Measurements from ENCODE around the gene TSPAN13.

TSPAN13 gene

GRCh38 chr7:16738011-16738688 is 15.4 kb upstream of the TSPAN13 start:
- DNase-seq (ENCODE audit: insufficient read length, low spot score) (no peak), FAIRE-seq (no peak)
- no peak for TF ChIP-seq POLR2A (IDR thresholded peaks at IDR 0.05; ENCODE audit: low read depth, low read length)
- no peak for TF ChIP-seq PAX5 (IDR thresholded peaks at IDR 0.05; ENCODE audit: insufficient read depth, low read length, severe bottlenecking)
- TF ChIP-seq TAF1 (IDR thresholded peaks at IDR 0.05; ENCODE audit: low read depth, low read length): no peak
- TF ChIP-seq SPI1 (IDR thresholded peaks at IDR 0.05; ENCODE audit: low read depth, low read length): no peak
- TF ChIP-seq POU2F2 (IDR thresholded peaks at IDR 0.05; ENCODE audit: low read depth, low read length): no peak
- no peak for TF ChIP-seq POLR2AphosphoS5 (IDR thresholded peaks at IDR 0.05; ENCODE audit: low read depth, low read length)

GRCh38 chr7:16739863-16740622 is 13.5 kb upstream of the TSPAN13 start:
- TF ChIP-seq POLR2AphosphoS5 (IDR thresholded peaks at IDR 0.05; ENCODE audit: low read depth, low read length): no peak
- TF ChIP-seq POU2F2 (IDR thresholded peaks at IDR 0.05; ENCODE audit: low read depth, low read length): no peak
- TF ChIP-seq SPI1 (IDR thresholded peaks at IDR 0.05; ENCODE audit: low read depth, low read length): no peak
- no peak for TF ChIP-seq TAF1 (IDR thresholded peaks at IDR 0.05; ENCODE audit: low read depth, low read length)
- TF ChIP-seq POLR2A (IDR thresholded peaks at IDR 0.05; ENCODE audit: low read depth, low read length): no peak
- no peak for TF ChIP-seq PAX5 (IDR thresholded peaks at IDR 0.05; ENCODE audit: insufficient read depth, low read length, severe bottlenecking)
- DNase-seq (ENCODE audit: insufficient read length, low spot score): no peak
- no peak for FAIRE-seq

GRCh38 chr7:16740623-16740953 is 13.0 kb upstream of the TSPAN13 start:
- DNase-seq (ENCODE audit: insufficient read length, low spot score) (no peak), FAIRE-seq (no peak)
- no peak for TF ChIP-seq POU2F2 (IDR thresholded peaks at IDR 0.05; ENCODE audit: low read depth, low read length)
- TF ChIP-seq SPI1 (IDR thresholded peaks at IDR 0.05; ENCODE audit: low read depth, low read length): no peak
- no peak for TF ChIP-seq TAF1 (IDR thresholded peaks at IDR 0.05; ENCODE audit: low read depth, low read length)
- TF ChIP-seq POLR2AphosphoS5 (IDR thresholded peaks at IDR 0.05; ENCODE audit: low read depth, low read length): no peak
- no peak for TF ChIP-seq POLR2A (IDR thresholded peaks at IDR 0.05; ENCODE audit: low read depth, low read length)
- no peak for TF ChIP-seq PAX5 (IDR thresholded peaks at IDR 0.05; ENCODE audit: insufficient read depth, low read length, severe bottlenecking)

- FAIRE-seq: no peak
- TF ChIP-seq TAF1 (IDR thresholded peaks at IDR 0.05; ENCODE audit: low read depth, low read length) (no peak), POLR2AphosphoS5 (IDR thresholded peaks at IDR 0.05; ENCODE audit: low read depth, low read length) (no peak)
- DNase-seq (ENCODE audit: insufficient read length, low spot score): no peak
These were observed 12.6 kb upstream of the TSPAN13 start for GRCh38 chr7:16740996-16741395.

GRCh38 chr7:16741676-16742075 is 11.9 kb upstream of the TSPAN13 start:
- TF ChIP-seq POLR2AphosphoS5 (IDR thresholded peaks at IDR 0.05; ENCODE audit: low read depth, low read length): no peak
- TF ChIP-seq POLR2A (IDR thresholded peaks at IDR 0.05; ENCODE audit: low read depth, low read length): no peak
- TF ChIP-seq SPI1 (IDR thresholded peaks at IDR 0.05; ENCODE audit: low read depth, low read length): no peak
- no peak for TF ChIP-seq PAX5 (IDR thresholded peaks at IDR 0.05; ENCODE audit: insufficient read depth, low read length, severe bottlenecking)
- TF ChIP-seq TAF1 (IDR thresholded peaks at IDR 0.05; ENCODE audit: low read depth, low read length): no peak
- no peak for TF ChIP-seq POU2F2 (IDR thresholded peaks at IDR 0.05; ENCODE audit: low read depth, low read length)
- DNase-seq (ENCODE audit: insufficient read length, low spot score) (no peak), FAIRE-seq (no peak)

GRCh38 chr7:16742547-16742946 is 11.0 kb upstream of the TSPAN13 start:
- FAIRE-seq (no peak), DNase-seq (ENCODE audit: insufficient read length, low spot score) (no peak)
- TF ChIP-seq TAF1 (IDR thresholded peaks at IDR 0.05; ENCODE audit: low read depth, low read length) (no peak), SPI1 (IDR thresholded peaks at IDR 0.05; ENCODE audit: low read depth, low read length) (no peak), POLR2AphosphoS5 (IDR thresholded peaks at IDR 0.05; ENCODE audit: low read depth, low read length) (no peak), POLR2A (IDR thresholded peaks at IDR 0.05; ENCODE audit: low read depth, low read length) (no peak), POU2F2 (IDR thresholded peaks at IDR 0.05; ENCODE audit: low read depth, low read length) (no peak), PAX5 (IDR thresholded peaks at IDR 0.05; ENCODE audit: insufficient read depth, low read length, severe bottlenecking) (no peak)

- TF ChIP-seq POLR2AphosphoS5 (IDR thresholded peaks at IDR 0.05; ENCODE audit: low read depth, low read length) (no peak), TAF1 (IDR thresholded peaks at IDR 0.05; ENCODE audit: low read depth, low read length) (no peak), POLR2A (IDR thresholded peaks at IDR 0.05; ENCODE audit: low read depth, low read length) (no peak), PAX5 (IDR thresholded peaks at IDR 0.05; ENCODE audit: insufficient read depth, low read length, severe bottlenecking) (no peak), SPI1 (IDR thresholded peaks at IDR 0.05; ENCODE audit: low read depth, low read length) (no peak), POU2F2 (IDR thresholded peaks at IDR 0.05; ENCODE audit: low read depth, low read length) (no peak)
- FAIRE-seq (no peak), DNase-seq (ENCODE audit: insufficient read length, low spot score) (no peak)
These were observed 10.3 kb upstream of the TSPAN13 start for GRCh38 chr7:16743236-16743635.

- FAIRE-seq: no peak
- DNase-seq (ENCODE audit: insufficient read length, low spot score): no peak
- no peak for TF ChIP-seq POU2F2 (IDR thresholded peaks at IDR 0.05; ENCODE audit: low read depth, low read length)
- no peak for TF ChIP-seq POLR2AphosphoS5 (IDR thresholded peaks at IDR 0.05; ENCODE audit: low read depth, low read length)
- TF ChIP-seq SPI1 (IDR thresholded peaks at IDR 0.05; ENCODE audit: low read depth, low read length): no peak
- no peak for TF ChIP-seq POLR2A (IDR thresholded peaks at IDR 0.05; ENCODE audit: low read depth, low read length)
- no peak for TF ChIP-seq TAF1 (IDR thresholded peaks at IDR 0.05; ENCODE audit: low read depth, low read length)
- no peak for TF ChIP-seq PAX5 (IDR thresholded peaks at IDR 0.05; ENCODE audit: insufficient read depth, low read length, severe bottlenecking)
These were observed 8.9 kb upstream of the TSPAN13 start for GRCh38 chr7:16744518-16745250.

GRCh38 chr7:16745645-16746044 is 7.9 kb upstream of the TSPAN13 start:
- FAIRE-seq (no peak), DNase-seq (ENCODE audit: insufficient read length, low spot score) (no peak)
- TF ChIP-seq TAF1 (IDR thresholded peaks at IDR 0.05; ENCODE audit: low read depth, low read length) (no peak), POLR2A (IDR thresholded peaks at IDR 0.05; ENCODE audit: low read depth, low read length) (no peak), PAX5 (IDR thresholded peaks at IDR 0.05; ENCODE audit: insufficient read depth, low read length, severe bottlenecking) (no peak), POU2F2 (IDR thresholded peaks at IDR 0.05; ENCODE audit: low read depth, low read length) (no peak), SPI1 (IDR thresholded peaks at IDR 0.05; ENCODE audit: low read depth, low read length) (no peak), POLR2AphosphoS5 (IDR thresholded peaks at IDR 0.05; ENCODE audit: low read depth, low read length) (no peak)
